Heart left ventricle (tissue), 13 donors: ENCODE data around the gene CR1.

Experiments
- CTCF ChIP-seq, 12 donors: fragments of 200-600 bp; sonication (generic) in 4 of 12; IDR thresholded peaks; one replicate each; pipeline versions ENCODE4 v1.5.0 to v1.8.0; 2018 to 2022; ENCODE audit warnings: antibody characterized with exemption in 12 of 12, mild to moderate bottlenecking in 5 of 12
- POLR2A ChIP-seq, 2 donors: fragments of 450-650 bp; IDR thresholded peaks; one replicate each; pipeline ENCODE4 v1.6.1; 2017; ENCODE audit warnings: antibody characterized with exemption in 2 of 2, mild to moderate bottlenecking in 2 of 2, moderate library complexity in 2 of 2
- donor health status: ischemic (EF 13 %, LVEDD 7.1; RV severe dilation, severe dysfunction).
- donor health status: DM: no; HTN: yes; CAD: no.
- donor health status: DM: no; HTN: no; CAD: no.
- donor health status: ischemic (EF 25% LVEDD 6.9; RV normal size, moderate dysfunction).
- donor health status: ischemic (EF 25% LVEDD 5.7; RV mildly dilated, moderate dysfunction).
- donor health status: ischemic (EF 35%, LVEDD 5.7; RV mildly dilated, moderate dysfunction).
- donor health status: nonischemic (EF 11% LVEDD 7.7; RV severe dilation, severe dysfunction).
- donor health status: DM: yes; HTN: yes; CAD: no.
- donor health status: PGD.
- donor health status: ischemic (EF 29% LVEDD 5.4; RV normal size, mild dysfunction).
- donor health status: nonischemic (EF 23%, LVEDD 6.1; RV moderate dilation, normal function).

GRCh38 chr1:207646944-207647579 lies 151.1 kb downstream of the CR1 start:
- TF ChIP-seq CTCF (IDR thresholded peaks at IDR 0.05): no peak
- TF ChIP-seq POLR2A (IDR thresholded peaks at IDR 0.05): no peak
